ENCODE measurements around the gene CLDN8. TPM values are rescaled to one million over a fixed set of nuclear protein-coding genes. Genes with fewer than 3 reads are reported as not detected.

The CLDN8 gene
- not detected for total RNA-seq
- not detected for polyA plus RNA-seq (2013, experiment 1 of 2)
- not detected for polyA plus RNA-seq (2013, experiment 2 of 2)
- long read RNA-seq, experiment 1 = 0 reads
- long read RNA-seq, experiment 2 = 0 reads
- long read RNA-seq, experiment 3 = 0 reads
- long read RNA-seq, experiment 4 = 0 reads

DNA sequence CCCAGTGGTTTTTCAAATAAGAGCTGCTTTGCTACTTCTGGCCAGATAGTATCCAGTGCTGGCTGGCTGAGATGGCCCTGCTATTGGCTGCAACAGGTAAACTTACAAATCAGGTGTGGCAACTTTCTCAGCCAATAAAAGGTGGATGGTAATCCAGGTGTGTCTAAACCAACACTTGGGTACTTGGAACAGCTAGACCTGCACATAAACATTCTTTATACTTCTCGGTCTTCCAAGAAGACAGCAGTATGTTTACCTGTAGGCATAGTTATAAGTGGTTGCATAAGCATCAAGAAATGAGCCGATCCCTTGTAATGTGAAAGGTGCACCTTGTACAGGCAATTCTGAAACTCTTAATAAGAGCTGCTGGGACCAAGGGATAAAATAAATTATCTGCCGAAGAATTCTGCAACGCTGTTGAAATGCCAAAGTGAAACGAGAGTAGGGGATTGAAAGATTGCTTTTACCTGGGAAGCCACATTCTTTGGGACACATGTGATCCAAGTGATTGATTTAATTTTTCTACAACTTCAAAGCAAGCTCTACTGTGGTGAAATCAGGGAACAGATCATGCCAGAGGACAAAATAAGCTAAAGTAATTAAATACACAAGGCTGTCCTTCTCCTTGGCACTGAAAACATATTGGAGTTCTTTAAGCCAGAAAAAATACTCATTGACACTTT lies at the start of gene CLDN8:
CLDN8 (minus strand) TSS at position 57 of the 683 bp plus-strand sequence. CDS start 172 bp downstream, outside the sequence.
- no peaks in the 10 kb centered on the region for H3K9me3 Mint-ChIP-seq
- H3K9me3 ChIP-seq (ENCODE audit: control insufficient read depth, low read length) = no peaks in the 10 kb centered on the region
- 92 to 96% methylated on average over 4 to 5 of the region's 5 CpGs for WGBS, 2 experiments (ENCODE audit: insufficient coverage in 1 of 2, insufficient read length in 1 of 2)
- TF ChIP-seq, protein P1, sequence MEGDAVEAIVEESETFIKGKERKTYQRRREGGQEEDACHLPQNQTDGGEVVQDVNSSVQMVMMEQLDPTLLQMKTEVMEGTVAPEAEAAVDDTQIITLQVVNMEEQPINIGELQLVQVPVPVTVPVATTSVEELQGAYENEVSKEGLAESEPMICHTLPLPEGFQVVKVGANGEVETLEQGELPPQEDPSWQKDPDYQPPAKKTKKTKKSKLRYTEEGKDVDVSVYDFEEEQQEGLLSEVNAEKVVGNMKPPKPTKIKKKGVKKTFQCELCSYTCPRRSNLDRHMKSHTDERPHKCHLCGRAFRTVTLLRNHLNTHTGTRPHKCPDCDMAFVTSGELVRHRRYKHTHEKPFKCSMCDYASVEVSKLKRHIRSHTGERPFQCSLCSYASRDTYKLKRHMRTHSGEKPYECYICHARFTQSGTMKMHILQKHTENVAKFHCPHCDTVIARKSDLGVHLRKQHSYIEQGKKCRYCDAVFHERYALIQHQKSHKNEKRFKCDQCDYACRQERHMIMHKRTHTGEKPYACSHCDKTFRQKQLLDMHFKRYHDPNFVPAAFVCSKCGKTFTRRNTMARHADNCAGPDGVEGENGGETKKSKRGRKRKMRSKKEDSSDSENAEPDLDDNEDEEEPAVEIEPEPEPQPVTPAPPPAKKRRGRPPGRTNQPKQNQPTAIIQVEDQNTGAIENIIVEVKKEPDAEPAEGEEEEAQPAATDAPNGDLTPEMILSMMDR (conservative IDR thresholded peaks at IDR 0.05) = no peak
- no peak within 1 kb of the TSS for H3K9ac ChIP-seq (ENCODE audit: extremely low read depth, low read length, poor library complexity, severe bottlenecking)
- H3K27me3 Mint-ChIP-seq (ENCODE audit: insufficient read depth) = no peaks in the 10 kb centered on the region
- H3K4me3 Mint-ChIP-seq = no peak within 1 kb of the TSS
- no peaks in the 10 kb centered on the region for H3K36me3 Mint-ChIP-seq (ENCODE audit: low read depth)
- no peak within 1 kb of the TSS for H3K27ac Mint-ChIP-seq
- no peaks in the 10 kb centered on the region for H3K36me3 ChIP-seq (ENCODE audit: control insufficient read depth, insufficient read depth, low read length)
- H3K27me3 ChIP-seq (ENCODE audit: control insufficient read depth, insufficient read depth, low read length, poor library complexity, severe bottlenecking) = no peaks in the 10 kb centered on the region
- no peak within 1 kb of the TSS for H3K4me3 ChIP-seq (ENCODE audit: low read length)
- DNase-seq = no peak
- H3K4me1 Mint-ChIP-seq = no peaks in the 10 kb centered on the region
- no peaks in the 10 kb centered on the region for H3K4me1 ChIP-seq (ENCODE audit: control insufficient read depth, insufficient read depth, low read length)
- no peak within 1 kb of the TSS for H3K27ac ChIP-seq (ENCODE audit: low read depth, low read length)

DNA sequence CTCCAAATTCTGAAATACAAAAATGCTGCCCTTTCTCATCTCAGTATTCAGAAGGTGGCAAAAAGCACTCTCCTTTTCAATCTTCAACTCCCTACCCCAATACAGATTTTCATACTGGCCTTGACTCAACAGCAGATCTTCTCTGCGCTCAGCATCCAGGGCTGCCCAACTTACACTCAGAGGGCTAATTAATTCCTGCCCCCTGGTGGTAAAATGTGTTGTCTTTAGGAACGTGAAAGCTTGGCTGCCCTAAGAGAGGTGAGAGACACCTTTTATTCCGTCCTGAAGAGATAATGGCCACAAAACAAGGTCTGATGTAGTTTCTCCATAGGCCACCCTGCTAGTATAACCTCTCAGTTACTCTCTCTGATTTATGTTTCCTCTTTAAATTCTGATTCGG lies 41.9 kb upstream of the CLDN8 start:
- Histone ChIP-seq H3K27me3 (ENCODE audit: control insufficient read depth, insufficient read depth, low read length, poor library complexity, severe bottlenecking) (no peaks in the 10 kb centered on the region), H3K9me3 (ENCODE audit: control insufficient read depth, low read length) (no peaks in the 10 kb centered on the region), H3K4me1 (ENCODE audit: control insufficient read depth, insufficient read depth, low read length) (peaks cover 2% of the 10 kb centered on the region), H3K9ac (ENCODE audit: extremely low read depth, low read length, poor library complexity, severe bottlenecking) (no peak overlapping the region), H3K36me3 (ENCODE audit: control insufficient read depth, insufficient read depth, low read length) (no peaks in the 10 kb centered on the region), H3K27ac (ENCODE audit: low read depth, low read length) (no peak overlapping the region), H3K4me3 (ENCODE audit: low read length) (no peak overlapping the region)
- H3K36me3 Mint-ChIP-seq (ENCODE audit: low read depth) = no peaks in the 10 kb centered on the region
- H3K4me1 Mint-ChIP-seq = peaks cover 24% of the 10 kb centered on the region
- H3K4me3 Mint-ChIP-seq = no peak overlapping the region
- TF ChIP-seq, protein P1 (conservative IDR thresholded peaks at IDR 0.05) = peak; percentile 84
- no peak overlapping the region for H3K27ac Mint-ChIP-seq
- H3K9me3 Mint-ChIP-seq = no peaks in the 10 kb centered on the region
- WGBS, 2 experiments (ENCODE audit: insufficient coverage in 1 of 2, insufficient read length in 1 of 2) = 62 to 70% methylated on average over 4 of the region's 4 CpGs
- no peaks in the 10 kb centered on the region for H3K27me3 Mint-ChIP-seq (ENCODE audit: insufficient read depth)
- peak; percentile 74 for DNase-seq

GRCh38 chr21:30256100-30256499 lies 40.2 kb upstream of the CLDN8 start:
- H3K4me3 Mint-ChIP-seq = no peak overlapping the region
- TF ChIP-seq, protein P1 (conservative IDR thresholded peaks at IDR 0.05) = no peak
- peaks cover 24% of the 10 kb centered on the region for H3K4me1 Mint-ChIP-seq
- no peaks in the 10 kb centered on the region for H3K36me3 ChIP-seq (ENCODE audit: control insufficient read depth, insufficient read depth, low read length)
- no peak for DNase-seq
- H3K9ac ChIP-seq (ENCODE audit: extremely low read depth, low read length, poor library complexity, severe bottlenecking) = no peak overlapping the region
- no peaks in the 10 kb centered on the region for H3K27me3 ChIP-seq (ENCODE audit: control insufficient read depth, insufficient read depth, low read length, poor library complexity, severe bottlenecking)
- no peaks in the 10 kb centered on the region for H3K36me3 Mint-ChIP-seq (ENCODE audit: low read depth)
- 50 to 76% methylated on average over 2 to 4 of the region's 4 CpGs for WGBS, 2 experiments (ENCODE audit: insufficient coverage in 1 of 2, insufficient read length in 1 of 2)
- H3K4me3 ChIP-seq (ENCODE audit: low read length) = no peak overlapping the region
- no peaks in the 10 kb centered on the region for H3K27me3 Mint-ChIP-seq (ENCODE audit: insufficient read depth)
- peaks cover 9% of the 10 kb centered on the region for H3K9me3 ChIP-seq (ENCODE audit: control insufficient read depth, low read length)
- H3K27ac Mint-ChIP-seq = no peak overlapping the region
- H3K9me3 Mint-ChIP-seq = no peaks in the 10 kb centered on the region
- peaks cover 2% of the 10 kb centered on the region for H3K4me1 ChIP-seq (ENCODE audit: control insufficient read depth, insufficient read depth, low read length)
- no peak overlapping the region for H3K27ac ChIP-seq (ENCODE audit: low read depth, low read length)

All from endodermal cell (in vitro differentiated cells).